Measurements from ENCODE around the gene CELA2B. TPM values are rescaled to one million over a fixed set of nuclear protein-coding genes. Genes with fewer than 3 reads are reported as not detected.

The CELA2B gene
- total and polyA plus RNA-seq, 10 of the 15 experiments (the other 5 are each of a cell fraction or from before 2014, with no cell fraction given), result not detected

- TF ChIP-seq ZBTB4 (CRISPR knock-in tag; IDR thresholded peaks at IDR 0.05), result no peak
- TF ChIP-seq KAT2A (conservative IDR thresholded peaks at IDR 0.05; ENCODE audit: control insufficient read depth, low read depth, low read length), result no peak
- TF ChIP-seq BACH1 (IDR thresholded peaks at IDR 0.05; ENCODE audit: borderline replicate concordance), result no peak
- TF ChIP-seq MYB (IDR thresholded peaks at IDR 0.05; ENCODE audit: borderline replicate concordance, low read depth, low read length), result no peak
- TF ChIP-seq, protein P1, sequence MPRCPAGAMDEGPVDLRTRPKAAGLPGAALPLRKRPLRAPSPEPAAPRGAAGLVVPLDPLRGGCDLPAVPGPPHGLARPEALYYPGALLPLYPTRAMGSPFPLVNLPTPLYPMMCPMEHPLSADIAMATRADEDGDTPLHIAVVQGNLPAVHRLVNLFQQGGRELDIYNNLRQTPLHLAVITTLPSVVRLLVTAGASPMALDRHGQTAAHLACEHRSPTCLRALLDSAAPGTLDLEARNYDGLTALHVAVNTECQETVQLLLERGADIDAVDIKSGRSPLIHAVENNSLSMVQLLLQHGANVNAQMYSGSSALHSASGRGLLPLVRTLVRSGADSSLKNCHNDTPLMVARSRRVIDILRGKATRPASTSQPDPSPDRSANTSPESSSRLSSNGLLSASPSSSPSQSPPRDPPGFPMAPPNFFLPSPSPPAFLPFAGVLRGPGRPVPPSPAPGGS (IDR thresholded peaks at IDR 0.05; ENCODE audit: borderline replicate concordance, insufficient read depth, low read depth, low read length, poor library complexity, severe bottlenecking), result no peak
- no peak overlapping the region for H3K4me3 ChIP-seq
- CTCF ChIA-PET, result no interaction called here
- DNase-seq (ENCODE audit: low read depth, low spot score) (no peak), FAIRE-seq (no peak), ATAC-seq (no peak)
- in situ Hi-C loops (cut with MboI), result no loop called here
- no peak overlapping the region for H3K4me2 ChIP-seq (ENCODE audit: control insufficient read depth, insufficient read depth)
- RAD21 ChIA-PET (ENCODE audit: unreplicated experiment), result no interaction called here
- no peaks in the 10 kb centered on the region for H3K4me1 ChIP-seq (ENCODE audit: control insufficient read depth, insufficient read depth, low read length)
- H3K36me3 ChIP-seq (ENCODE audit: control insufficient read depth in 2 of 2, insufficient read depth in 2 of 2, low read length in 1 of 2), result no peaks in the 10 kb centered on the region
- H3K9ac ChIP-seq (ENCODE audit: control insufficient read depth, insufficient read depth, low read length), result no peak overlapping the region
- no peaks in the 10 kb centered on the region; a peak in 1 of 4 replicates for H3K27me3 ChIP-seq (replicated peaks in 1 of 2; ENCODE audit: control insufficient read depth in 2 of 2, insufficient read depth in 2 of 2, low read length in 1 of 2)
- intact Hi-C loops (cut with micrococcal nuclease; ENCODE audit: unreplicated experiment), result no loop called here
- BruUV-seq (replicated peaks), result no TSS peak
- POLR2A ChIA-PET, result no interaction called here
- no peaks in the 10 kb centered on the region for H4K20me1 ChIP-seq (ENCODE audit: control insufficient read depth, insufficient read depth)
- no peaks in the 10 kb centered on the region for H3K79me2 ChIP-seq (ENCODE audit: control insufficient read depth, insufficient read depth, low read length)
- H2AFZ ChIP-seq (ENCODE audit: control insufficient read depth, low read depth, low read length), result no peak overlapping the region
- 24% methylated on average over 5 of the region's 5 CpGs for WGBS (ENCODE audit: insufficient coverage, insufficient replicate concordance, low lambda C conversion rate, missing lambda C conversion rate)
- no peak overlapping the region for H3K27ac ChIP-seq (ENCODE audit: control insufficient read depth, insufficient read depth)
- SMC1A ChIA-PET (ENCODE audit: uncharacterized antibody, unreplicated experiment), result no interaction called here
- H3K9me3 ChIP-seq (replicated peaks; ENCODE audit: control insufficient read depth, insufficient read depth, low read length), result no peaks in the 10 kb centered on the region
Observed at GRCh38 chr1:15442759-15443158, 33.1 kb upstream of the CELA2B start.

All from GM12878 (cell line).